Measurements from ENCODE around the gene CFDP1. TPM values are rescaled to one million over a fixed set of nuclear protein-coding genes. Genes with fewer than 3 reads are reported as not detected.

The CFDP1 gene
- total and polyA plus RNA-seq, 2 experiments from 2014 or later: 97.1 to 116 TPM

- no peak for DNase-seq (ENCODE audit: low spot score)
- no peaks in the 10 kb centered on the region for H4K20me1 ChIP-seq (ENCODE audit: insufficient read depth, poor library complexity, severe bottlenecking)
- H3K9me3 ChIP-seq (ENCODE audit: low read depth): no peaks in the 10 kb centered on the region
- H3K9me2 ChIP-seq (replicated peaks; ENCODE audit: insufficient read depth): no peaks in the 10 kb centered on the region
- no peak overlapping the region for H3K4me2 ChIP-seq
- H3K4me1 ChIP-seq (ENCODE audit: insufficient read depth): peaks cover 10% of the 10 kb centered on the region
- TF ChIP-seq EZH2phosphoT487 (IDR thresholded peaks at IDR 0.05; ENCODE audit: low read depth, severe bottlenecking, unreplicated experiment) (no peak), EZH2 (IDR thresholded peaks at IDR 0.05; ENCODE audit: borderline replicate concordance) (no peak), CTCF (IDR thresholded peaks at IDR 0.05; ENCODE audit: poor library complexity) (no peak)
- 96% methylated on average over 10 of the region's 10 CpGs for WGBS (ENCODE audit: low lambda C conversion rate, missing lambda C conversion rate)
- no peaks in the 10 kb centered on the region for H3K27me3 ChIP-seq
- no peak overlapping the region for H2AFZ ChIP-seq
- H3K36me3 ChIP-seq (replicated peaks; ENCODE audit: insufficient read depth, low read depth): no peaks in the 10 kb centered on the region
- H3K27ac ChIP-seq: no peak overlapping the region
- no peaks in the 10 kb centered on the region for H3K79me2 ChIP-seq
- no peak overlapping the region for H3K4me3 ChIP-seq
Measured at GRCh38 chr16:75288596-75289120, 144.6 kb downstream of the CFDP1 start.

- H2AFZ ChIP-seq: no peak overlapping the region
- H3K4me2 ChIP-seq: no peak overlapping the region
- no peaks in the 10 kb centered on the region for H3K36me3 ChIP-seq (replicated peaks; ENCODE audit: insufficient read depth, low read depth)
- no peak for TF ChIP-seq CTCF (IDR thresholded peaks at IDR 0.05; ENCODE audit: poor library complexity)
- TF ChIP-seq EZH2phosphoT487 (IDR thresholded peaks at IDR 0.05; ENCODE audit: low read depth, severe bottlenecking, unreplicated experiment): no peak
- TF ChIP-seq EZH2 (IDR thresholded peaks at IDR 0.05; ENCODE audit: borderline replicate concordance): no peak
- no peaks in the 10 kb centered on the region for H3K9me3 ChIP-seq (ENCODE audit: low read depth)
- WGBS (ENCODE audit: low lambda C conversion rate, missing lambda C conversion rate): 98% methylated on average over 7 of the region's 7 CpGs
- H3K4me1 ChIP-seq (ENCODE audit: insufficient read depth): peaks cover 6% of the 10 kb centered on the region
- no peaks in the 10 kb centered on the region for H3K79me2 ChIP-seq
- H3K27me3 ChIP-seq: no peaks in the 10 kb centered on the region
- no peak for DNase-seq (ENCODE audit: low spot score)
- no peaks in the 10 kb centered on the region for H3K9me2 ChIP-seq (replicated peaks; ENCODE audit: insufficient read depth)
- no peaks in the 10 kb centered on the region for H4K20me1 ChIP-seq (ENCODE audit: insufficient read depth, poor library complexity, severe bottlenecking)
- H3K4me3 ChIP-seq: no peak overlapping the region
- no peak overlapping the region for H3K27ac ChIP-seq
Measured at GRCh38 chr16:75288181-75288580, 145.1 kb downstream of the CFDP1 start.

GRCh38 chr16:75287708-75288107 is 145.6 kb downstream of the CFDP1 start:
- H3K79me2 ChIP-seq: no peaks in the 10 kb centered on the region
- 84% methylated on average over 5 of the region's 5 CpGs for WGBS (ENCODE audit: low lambda C conversion rate, missing lambda C conversion rate)
- peaks cover 1% of the 10 kb centered on the region for H3K4me1 ChIP-seq (ENCODE audit: insufficient read depth)
- H3K36me3 ChIP-seq (replicated peaks; ENCODE audit: insufficient read depth, low read depth): no peaks in the 10 kb centered on the region
- no peak overlapping the region for H3K27ac ChIP-seq
- TF ChIP-seq EZH2phosphoT487 (IDR thresholded peaks at IDR 0.05; ENCODE audit: low read depth, severe bottlenecking, unreplicated experiment) (no peak), CTCF (IDR thresholded peaks at IDR 0.05; ENCODE audit: poor library complexity) (no peak)
- no peak for DNase-seq (ENCODE audit: low spot score)
- H3K4me2 ChIP-seq: no peak overlapping the region
- H3K9me2 ChIP-seq (replicated peaks; ENCODE audit: insufficient read depth): no peaks in the 10 kb centered on the region
- H4K20me1 ChIP-seq (ENCODE audit: insufficient read depth, poor library complexity, severe bottlenecking): no peaks in the 10 kb centered on the region
- no peaks in the 10 kb centered on the region for H3K9me3 ChIP-seq (ENCODE audit: low read depth)
- H2AFZ ChIP-seq: no peak overlapping the region
- H3K27me3 ChIP-seq: no peaks in the 10 kb centered on the region
- H3K4me3 ChIP-seq: no peak overlapping the region

GRCh38 chr16:75286389-75286788 is 146.9 kb downstream of the CFDP1 start:
- H2AFZ ChIP-seq: no peak overlapping the region
- no peaks in the 10 kb centered on the region for H3K27me3 ChIP-seq
- H3K9me3 ChIP-seq (ENCODE audit: low read depth): no peaks in the 10 kb centered on the region
- no peaks in the 10 kb centered on the region for H3K9me2 ChIP-seq (replicated peaks; ENCODE audit: insufficient read depth)
- no peak for DNase-seq (ENCODE audit: low spot score)
- TF ChIP-seq EZH2 (IDR thresholded peaks at IDR 0.05; ENCODE audit: borderline replicate concordance): no peak
- TF ChIP-seq EZH2phosphoT487 (IDR thresholded peaks at IDR 0.05; ENCODE audit: low read depth, severe bottlenecking, unreplicated experiment): no peak
- no peak for TF ChIP-seq CTCF (IDR thresholded peaks at IDR 0.05; ENCODE audit: poor library complexity)
- H3K4me2 ChIP-seq: no peak overlapping the region
- H3K4me1 ChIP-seq (ENCODE audit: insufficient read depth): no peaks in the 10 kb centered on the region
- no peaks in the 10 kb centered on the region for H3K79me2 ChIP-seq
- no peaks in the 10 kb centered on the region for H4K20me1 ChIP-seq (ENCODE audit: insufficient read depth, poor library complexity, severe bottlenecking)
- H3K27ac ChIP-seq: no peak overlapping the region
- H3K36me3 ChIP-seq (replicated peaks; ENCODE audit: insufficient read depth, low read depth): no peaks in the 10 kb centered on the region
- WGBS (ENCODE audit: low lambda C conversion rate, missing lambda C conversion rate): 96% methylated on average over 6 of the region's 6 CpGs
- H3K4me3 ChIP-seq: no peak overlapping the region

Data from hepatocyte (in vitro differentiated cells).